ENCODE results near the gene GAPDHS.

GAPDHS gene

GRCh38 chr19:35521124-35521743, 12.0 kb upstream of the GAPDHS start:
- no peaks in the 10 kb centered on the region for H3K36me3 ChIP-seq (ENCODE audit: insufficient read depth, low read length)
- H3K4me3 ChIP-seq (ENCODE audit: low read depth in 1 of 2, low read length in 2 of 2) = no peak overlapping the region
- H2AFZ ChIP-seq (ENCODE audit: low read depth, low read length) = no peak overlapping the region
- H4K20me1 ChIP-seq (ENCODE audit: insufficient read depth, low read length) = no peaks in the 10 kb centered on the region
- no peaks in the 10 kb centered on the region for H3K9me3 ChIP-seq (ENCODE audit: insufficient read depth, low read length, severe bottlenecking)
- TF ChIP-seq EZH2 (IDR thresholded peaks at IDR 0.05; ENCODE audit: borderline replicate concordance, low read depth, low read length, severe bottlenecking) = no peak
- TF ChIP-seq, protein P1, sequence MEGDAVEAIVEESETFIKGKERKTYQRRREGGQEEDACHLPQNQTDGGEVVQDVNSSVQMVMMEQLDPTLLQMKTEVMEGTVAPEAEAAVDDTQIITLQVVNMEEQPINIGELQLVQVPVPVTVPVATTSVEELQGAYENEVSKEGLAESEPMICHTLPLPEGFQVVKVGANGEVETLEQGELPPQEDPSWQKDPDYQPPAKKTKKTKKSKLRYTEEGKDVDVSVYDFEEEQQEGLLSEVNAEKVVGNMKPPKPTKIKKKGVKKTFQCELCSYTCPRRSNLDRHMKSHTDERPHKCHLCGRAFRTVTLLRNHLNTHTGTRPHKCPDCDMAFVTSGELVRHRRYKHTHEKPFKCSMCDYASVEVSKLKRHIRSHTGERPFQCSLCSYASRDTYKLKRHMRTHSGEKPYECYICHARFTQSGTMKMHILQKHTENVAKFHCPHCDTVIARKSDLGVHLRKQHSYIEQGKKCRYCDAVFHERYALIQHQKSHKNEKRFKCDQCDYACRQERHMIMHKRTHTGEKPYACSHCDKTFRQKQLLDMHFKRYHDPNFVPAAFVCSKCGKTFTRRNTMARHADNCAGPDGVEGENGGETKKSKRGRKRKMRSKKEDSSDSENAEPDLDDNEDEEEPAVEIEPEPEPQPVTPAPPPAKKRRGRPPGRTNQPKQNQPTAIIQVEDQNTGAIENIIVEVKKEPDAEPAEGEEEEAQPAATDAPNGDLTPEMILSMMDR (IDR thresholded peaks at IDR 0.05; ENCODE audit: borderline replicate concordance, extremely low read depth, low read length, poor library complexity, severe bottlenecking) = no peak
- H3K79me2 ChIP-seq (ENCODE audit: insufficient read depth, low read length) = no peaks in the 10 kb centered on the region
- no peak for DNase-seq
- no peak overlapping the region for H3K27ac ChIP-seq (ENCODE audit: low read length)
- no peaks in the 10 kb centered on the region for H3K27me3 ChIP-seq (ENCODE audit: insufficient read depth, low read length, poor library complexity)
- no peaks in the 10 kb centered on the region for H3K4me1 ChIP-seq (ENCODE audit: insufficient read depth, low read length)
- no peak overlapping the region for H3K4me2 ChIP-seq (ENCODE audit: insufficient read depth, low read length)
- no peak for ATAC-seq (ENCODE audit: insufficient read depth, low read depth)
- no peak overlapping the region for H3K9ac ChIP-seq (ENCODE audit: low read depth, low read length)

DNA sequence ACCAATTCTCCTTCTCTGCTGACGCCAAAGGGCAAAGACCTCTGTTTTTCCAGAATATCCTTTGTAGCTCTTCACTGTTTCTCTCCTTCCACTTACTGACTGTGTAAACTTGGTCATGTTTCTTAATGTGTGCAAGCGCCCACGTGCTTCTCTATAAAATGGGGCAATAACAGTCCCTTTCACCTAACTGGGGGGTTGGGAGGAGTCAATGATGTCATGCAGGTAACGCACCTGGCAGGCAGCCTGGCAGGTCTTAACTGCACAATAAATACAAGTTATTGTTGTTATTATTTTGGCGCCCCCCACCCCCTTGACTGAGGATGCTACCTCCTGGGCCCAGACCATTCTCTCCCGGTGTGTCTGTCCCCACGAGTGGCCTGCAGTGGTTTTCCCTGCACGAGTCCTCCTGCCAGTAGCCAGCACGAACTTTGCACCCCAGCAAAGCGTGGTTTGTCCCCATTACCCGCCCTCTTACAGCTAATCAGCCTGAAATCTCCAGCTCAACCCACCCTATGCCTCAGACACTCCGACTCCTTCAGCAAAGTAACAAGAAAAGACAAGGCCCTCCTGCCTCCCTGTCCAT, 10.4 kb upstream of the GAPDHS start:
- Histone ChIP-seq H3K4me3 (ENCODE audit: low read depth in 1 of 2, low read length in 2 of 2) (no peak overlapping the region), H3K9ac (ENCODE audit: low read depth, low read length) (no peak overlapping the region), H4K20me1 (ENCODE audit: insufficient read depth, low read length) (no peaks in the 10 kb centered on the region), H3K27ac (ENCODE audit: low read length) (no peak overlapping the region), H3K4me2 (ENCODE audit: insufficient read depth, low read length) (no peak overlapping the region), H3K27me3 (ENCODE audit: insufficient read depth, low read length, poor library complexity) (no peaks in the 10 kb centered on the region), H3K9me3 (ENCODE audit: insufficient read depth, low read length, severe bottlenecking) (no peaks in the 10 kb centered on the region), H2AFZ (ENCODE audit: low read depth, low read length) (no peak overlapping the region), H3K4me1 (ENCODE audit: insufficient read depth, low read length) (no peaks in the 10 kb centered on the region), H3K79me2 (ENCODE audit: insufficient read depth, low read length) (no peaks in the 10 kb centered on the region), H3K36me3 (ENCODE audit: insufficient read depth, low read length) (no peaks in the 10 kb centered on the region)
- no peak for ATAC-seq (ENCODE audit: insufficient read depth, low read depth)
- no peak for DNase-seq
- TF ChIP-seq, protein P1 (IDR thresholded peaks at IDR 0.05; ENCODE audit: borderline replicate concordance, extremely low read depth, low read length, poor library complexity, severe bottlenecking) = no peak
- TF ChIP-seq EZH2 (IDR thresholded peaks at IDR 0.05; ENCODE audit: borderline replicate concordance, low read depth, low read length, severe bottlenecking) = no peak

DNA sequence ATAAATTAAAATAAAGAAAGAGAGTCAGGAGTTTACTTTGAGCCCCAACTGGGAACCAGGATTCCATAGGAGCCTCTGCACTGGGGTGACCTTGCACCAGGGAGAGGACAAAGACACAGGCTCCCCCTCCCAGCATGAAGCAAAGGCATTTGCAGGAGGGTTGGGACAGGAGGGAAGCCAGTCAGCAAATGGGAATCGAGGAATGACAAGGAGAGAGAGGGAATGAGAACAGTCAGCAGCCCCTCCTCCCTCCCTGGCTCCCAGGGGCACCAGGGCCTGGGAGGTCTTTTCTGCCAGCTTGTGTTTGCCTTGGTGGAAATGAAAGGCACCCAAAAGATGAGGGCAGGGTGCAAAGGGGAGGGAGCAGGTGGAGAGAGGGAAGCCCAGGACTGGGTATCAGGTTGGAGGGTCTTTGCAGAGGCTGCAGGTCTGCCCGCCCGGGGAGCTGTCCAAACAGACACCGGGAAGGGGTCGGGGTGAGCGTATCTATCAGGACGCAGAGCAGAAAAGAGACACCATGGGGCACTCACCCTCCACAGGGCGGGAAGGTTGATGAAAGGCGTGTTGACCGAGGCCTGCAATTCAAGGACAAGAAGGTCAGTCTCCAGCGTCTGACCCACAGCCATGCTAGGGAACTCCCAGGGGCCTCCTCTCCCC, 8.9 kb upstream of the GAPDHS start:
- Histone ChIP-seq H3K79me2 (ENCODE audit: insufficient read depth, low read length) (no peaks in the 10 kb centered on the region), H3K36me3 (ENCODE audit: insufficient read depth, low read length) (no peaks in the 10 kb centered on the region), H3K4me1 (ENCODE audit: insufficient read depth, low read length) (no peaks in the 10 kb centered on the region), H3K27me3 (ENCODE audit: insufficient read depth, low read length, poor library complexity) (no peaks in the 10 kb centered on the region), H4K20me1 (ENCODE audit: insufficient read depth, low read length) (no peaks in the 10 kb centered on the region), H3K9me3 (ENCODE audit: insufficient read depth, low read length, severe bottlenecking) (no peaks in the 10 kb centered on the region), H3K27ac (ENCODE audit: low read length) (no peak overlapping the region), H3K4me3 (ENCODE audit: low read depth in 1 of 2, low read length in 2 of 2) (no peak overlapping the region), H3K9ac (ENCODE audit: low read depth, low read length) (no peak overlapping the region), H2AFZ (ENCODE audit: low read depth, low read length) (no peak overlapping the region), H3K4me2 (ENCODE audit: insufficient read depth, low read length) (no peak overlapping the region)
- no peak for DNase-seq
- no peak for ATAC-seq (ENCODE audit: insufficient read depth, low read depth)
- TF ChIP-seq, protein P1 (IDR thresholded peaks at IDR 0.05; ENCODE audit: borderline replicate concordance, extremely low read depth, low read length, poor library complexity, severe bottlenecking) = no peak
- no peak for TF ChIP-seq EZH2 (IDR thresholded peaks at IDR 0.05; ENCODE audit: borderline replicate concordance, low read depth, low read length, severe bottlenecking)
